Calu3 (cell line): Measurements from ENCODE around the gene CENPA. TPM values are rescaled to one million over a fixed set of nuclear protein-coding genes. Genes with fewer than 3 reads are reported as not detected.

Experiments used
- BruUV-seq: library from RNA; stranded (reverse); fragments of 400-500 nt; replicated peaks from 2 replicates; lab custom pipeline; 2021; lab: Mats Ljungman, UMichigan
- CTCF ChIA-PET: fragments of 300-600 bp; sonication (Branson Sonifier 250); formaldehyde crosslinking; loops from one replicate; lab custom pipeline; 2022; ENCODE audit warnings: antibody characterized with exemption; lab: Charles Lee
- DNase-seq: peaks from one replicate; pipeline ENCODE4 v3.0.0; 2022
- H3K27ac Mint-ChIP-seq: one replicate; pipeline ENCODE4 v1.8.0; 2022; ENCODE audit warnings: mixed read lengths; ENCODE audit not compliant: unreplicated experiment
- H3K27me3 Mint-ChIP-seq: one replicate; pipeline ENCODE4 v1.8.0; 2022; ENCODE audit warnings: mixed read lengths; ENCODE audit not compliant: unreplicated experiment
- H3K36me3 Mint-ChIP-seq: one replicate; pipeline ENCODE4 v1.8.0; 2022; ENCODE audit warnings: mild to moderate bottlenecking, moderate library complexity, mixed read lengths; ENCODE audit not compliant: insufficient read depth, unreplicated experiment
- H3K4me1 Mint-ChIP-seq: one replicate; pipeline ENCODE4 v1.8.0; 2022; ENCODE audit warnings: mild to moderate bottlenecking, low read depth, mixed read lengths; ENCODE audit not compliant: unreplicated experiment
- H3K4me3 Mint-ChIP-seq: one replicate; pipeline ENCODE4 v1.8.0; 2022; ENCODE audit warnings: mild to moderate bottlenecking, low read depth, moderate library complexity, mixed read lengths; ENCODE audit not compliant: unreplicated experiment
- H3K9me3 Mint-ChIP-seq: one replicate; pipeline ENCODE4 v1.8.0; 2022; ENCODE audit warnings: low read depth, mixed read lengths; ENCODE audit not compliant: unreplicated experiment
- CTCF ChIP-seq: fragments of 200-600 bp; IDR thresholded peaks from one replicate; pipeline ENCODE4 v1.8.0; 2022; ENCODE audit warnings: antibody characterized with exemption; ENCODE audit not compliant: unreplicated experiment
- intact Hi-C: fragments of 100-400 bp; cut with micrococcal nuclease; formaldehyde crosslinking; loops from one replicate; pipeline ENCODE4 v1.10.0; 2022; ENCODE audit not compliant: unreplicated experiment
- total RNA-seq: library from RNA; stranded (reverse); gene quantifications from 2 replicates; pipeline ENCODE4 v1.2.3, GENCODE V29; 2022

Gene CENPA
- total RNA-seq, 1 experiment from 2014 or later, result 33.2 TPM

DNA sequence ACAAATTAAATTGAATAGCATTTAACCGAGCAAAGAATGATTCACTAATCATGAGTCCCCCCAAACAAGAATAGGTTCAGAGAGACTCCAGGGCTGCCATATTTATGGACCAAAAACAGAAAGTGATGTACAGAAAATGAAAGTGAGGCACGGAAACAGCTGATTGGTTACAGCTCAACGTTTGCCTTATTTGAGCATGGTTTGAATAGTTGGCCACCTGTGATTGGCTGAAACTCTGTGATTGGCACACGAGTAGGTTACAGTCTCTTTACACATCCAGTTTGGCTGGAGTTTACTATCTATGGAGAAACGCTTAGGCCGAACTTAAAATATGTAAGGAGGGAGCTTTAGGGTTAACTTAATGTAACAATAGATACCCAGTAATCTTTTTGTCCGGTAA, 35.1 kb downstream of the CENPA start:
- intact Hi-C loops, result no loop called here
- DNase-seq, result no peak
- Mint-ChIP-seq H3K4me3 (no peak overlapping the region), H3K36me3 (no peaks in the 10 kb centered on the region), H3K27ac (no peak overlapping the region), H3K4me1 (no peaks in the 10 kb centered on the region), H3K9me3 (no peaks in the 10 kb centered on the region), H3K27me3 (peaks cover 45% of the 10 kb centered on the region)
- CTCF ChIA-PET, result no interaction called here
- no TSS peak for BruUV-seq
- TF ChIP-seq CTCF, result no peak

- no peak for DNase-seq
- H3K9me3 Mint-ChIP-seq, result no peaks in the 10 kb centered on the region
- CTCF ChIA-PET, result no interaction called here
- no peak for TF ChIP-seq CTCF
- BruUV-seq, result no TSS peak
- H3K36me3 Mint-ChIP-seq, result no peaks in the 10 kb centered on the region
- intact Hi-C loops, result no loop called here
- peaks cover 36% of the 10 kb centered on the region for H3K27me3 Mint-ChIP-seq
- no peak overlapping the region for H3K27ac Mint-ChIP-seq
- no peak overlapping the region for H3K4me3 Mint-ChIP-seq
- H3K4me1 Mint-ChIP-seq, result no peaks in the 10 kb centered on the region
Observed at GRCh38 chr2:26822877-26823276, 37.0 kb downstream of the CENPA start.

DNA sequence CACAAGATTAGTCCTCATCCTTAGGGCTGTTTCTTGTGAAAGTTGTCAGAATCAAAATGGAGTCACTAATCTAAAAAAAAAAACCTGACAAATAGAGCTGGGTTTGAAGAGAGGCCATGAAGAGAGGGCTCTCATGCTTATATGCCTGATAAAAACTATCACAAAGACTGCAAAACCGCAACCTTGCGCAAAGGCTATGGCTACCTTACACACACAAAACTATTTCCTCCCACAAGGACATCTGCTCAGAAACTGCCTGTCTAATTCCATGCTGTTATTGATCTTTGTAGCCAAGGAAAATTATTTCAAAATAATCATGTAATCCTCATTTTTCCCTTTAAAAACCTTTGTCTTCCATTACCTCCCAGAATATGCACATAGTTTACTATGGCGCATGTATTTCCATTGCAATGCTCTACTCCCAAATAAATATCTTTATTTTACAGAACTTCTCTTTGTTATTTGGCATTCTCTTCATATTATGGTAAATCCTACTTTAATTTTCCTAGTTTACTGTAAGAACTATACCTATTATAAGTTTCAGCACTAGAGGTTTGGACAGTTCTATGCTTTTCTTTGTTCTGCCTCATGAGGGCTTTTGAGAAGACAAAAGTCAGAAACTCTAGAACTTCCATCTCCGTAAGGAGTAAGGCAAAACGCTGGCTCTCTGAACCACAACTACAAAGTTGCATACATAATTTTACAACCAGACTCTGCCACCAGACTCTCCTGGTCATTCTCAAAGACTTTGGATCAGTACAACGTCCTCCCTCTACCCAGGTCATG, 52.5 kb downstream of the CENPA start:
- intact Hi-C loops, result no loop called here
- no peak overlapping the region for H3K4me3 Mint-ChIP-seq
- BruUV-seq, result no TSS peak
- H3K36me3 Mint-ChIP-seq, result no peaks in the 10 kb centered on the region
- CTCF ChIA-PET, result no interaction called here
- DNase-seq, result no peak
- peaks cover 2% of the 10 kb centered on the region for H3K9me3 Mint-ChIP-seq
- peaks cover 69% of the 10 kb centered on the region for H3K27me3 Mint-ChIP-seq
- TF ChIP-seq CTCF, result no peak
- no peaks in the 10 kb centered on the region for H3K4me1 Mint-ChIP-seq
- no peak overlapping the region for H3K27ac Mint-ChIP-seq

GRCh38 chr2:26840937-26841610, 55.2 kb downstream of the CENPA start:
- no peak for DNase-seq
- CTCF ChIA-PET, result interaction anchor here (0.7 kb wide), 4 partner anchors 12 to 1938 kb away, joined by 3 to 6 read pairs (median 4); no protein-coding TSS in a partner anchor
- H3K27ac Mint-ChIP-seq, result no peak overlapping the region
- no TSS peak for BruUV-seq
- H3K27me3 Mint-ChIP-seq, result peaks cover 77% of the 10 kb centered on the region
- no peak for TF ChIP-seq CTCF
- intact Hi-C loops, result no loop called here
- no peaks in the 10 kb centered on the region for H3K9me3 Mint-ChIP-seq
- H3K4me1 Mint-ChIP-seq, result no peaks in the 10 kb centered on the region
- no peak overlapping the region for H3K4me3 Mint-ChIP-seq
- no peaks in the 10 kb centered on the region for H3K36me3 Mint-ChIP-seq
